NT2/D1 (cell line): ENCODE measurements around the gene EVI5L.

Experiments used
- SUZ12 ChIP-seq: IDR thresholded peaks from 2 replicates; pipeline ENCODE4 v1.6.1; 2011; ENCODE audit not compliant: insufficient read length, insufficient read depth; ENCODE audit errors: extremely low read depth
- YY1 ChIP-seq: IDR thresholded peaks from 2 replicates; pipeline ENCODE4 v1.6.1; 2011; ENCODE audit not compliant: insufficient read length, insufficient read depth
- ZNF274 ChIP-seq: IDR thresholded peaks from 2 replicates; pipeline ENCODE4 v1.6.1; 2011; ENCODE audit warnings: mild to moderate bottlenecking, low read depth, low read length

GRCh38 chr19:7861619-7862412 is 31.8 kb downstream of the EVI5L start:
- TF ChIP-seq ZNF274 (no peak), YY1 (no peak), SUZ12 (no peak)
